Globus pallidus (tissue), 1 donor: Measurements from ENCODE around the gene KLC1.

Source experiments
- DNase-seq: peaks from one replicate; pipeline ENCODE4 v3.0.0-alpha.2; 2015; ENCODE audit warnings: low spot score

Gene KLC1

DNA sequence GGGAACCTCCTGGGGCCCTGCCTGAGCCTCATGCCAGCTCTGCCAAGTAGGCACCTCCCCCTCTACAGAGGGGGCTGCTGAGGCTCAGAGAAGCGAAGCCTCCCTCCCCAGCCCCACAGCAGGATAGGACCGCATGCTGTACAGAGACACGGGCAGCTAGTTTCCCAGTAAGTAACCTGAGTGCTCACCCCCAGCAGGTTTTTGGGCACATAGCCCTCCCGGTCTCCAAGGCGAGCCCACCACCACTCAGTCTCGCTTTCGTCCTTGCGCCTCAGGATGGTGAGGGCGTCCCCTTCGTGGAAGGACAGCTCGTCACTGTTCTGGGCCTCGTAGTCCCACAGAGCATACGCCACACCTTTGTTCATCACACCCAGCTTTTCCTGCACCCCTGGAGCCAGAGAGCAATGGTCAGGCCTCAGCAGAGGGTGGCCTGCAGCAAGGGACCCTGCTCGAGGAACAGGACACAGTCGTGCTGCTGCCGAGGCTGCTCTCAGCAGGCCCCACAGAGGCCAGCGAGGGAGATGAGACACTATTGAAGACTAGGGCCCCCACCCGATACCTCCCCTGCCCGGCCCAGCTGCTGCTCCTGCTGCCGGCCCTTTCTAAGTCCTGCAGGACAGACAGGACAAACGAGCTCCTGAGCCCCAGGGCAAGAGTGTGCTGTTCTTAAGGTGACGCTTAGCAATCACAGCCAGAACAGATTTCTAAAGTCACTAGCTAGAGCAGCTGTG, 107.0 kb downstream of the KLC1 start:
- DNase-seq = no peak

- no peak for DNase-seq
Measured at GRCh38 chr14:103736546-103737431, 107.8 kb downstream of the KLC1 start.

DNA sequence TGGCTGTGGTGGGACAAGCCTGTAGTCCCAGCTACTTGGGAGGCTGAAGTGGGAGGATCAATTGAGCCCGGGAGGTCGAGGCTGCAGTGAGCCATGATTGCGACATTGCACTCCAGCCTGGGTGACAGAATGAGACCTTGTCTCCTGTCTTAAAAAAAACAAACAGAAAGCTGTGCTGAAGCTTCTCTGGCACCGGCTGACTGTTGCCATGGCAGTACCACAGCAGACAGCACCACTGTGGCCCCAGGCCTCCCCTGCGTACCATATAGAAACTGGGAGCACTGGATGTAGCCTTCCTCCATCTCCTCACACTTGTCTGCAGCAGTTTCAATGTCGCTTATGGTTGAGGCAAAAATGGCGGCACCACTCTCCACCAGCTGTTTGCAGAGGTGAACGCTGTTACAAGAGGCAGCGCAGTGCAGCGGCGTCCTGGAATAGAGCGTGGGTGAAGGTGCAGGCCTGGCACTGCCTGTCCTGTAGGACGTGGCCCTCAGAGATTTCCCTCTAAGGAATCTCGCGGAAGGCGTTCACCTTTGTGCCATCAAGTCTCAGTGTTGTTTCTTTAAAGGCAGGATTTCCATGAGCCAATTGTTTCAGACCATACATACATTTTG, 108.5 kb downstream of the KLC1 start:
- no peak for DNase-seq

GRCh38 chr14:103738166-103738565, 109.2 kb downstream of the KLC1 start:
- DNase-seq = no peak

- no peak for DNase-seq
Measured at GRCh38 chr14:103738701-103739451, 109.9 kb downstream of the KLC1 start.

DNA sequence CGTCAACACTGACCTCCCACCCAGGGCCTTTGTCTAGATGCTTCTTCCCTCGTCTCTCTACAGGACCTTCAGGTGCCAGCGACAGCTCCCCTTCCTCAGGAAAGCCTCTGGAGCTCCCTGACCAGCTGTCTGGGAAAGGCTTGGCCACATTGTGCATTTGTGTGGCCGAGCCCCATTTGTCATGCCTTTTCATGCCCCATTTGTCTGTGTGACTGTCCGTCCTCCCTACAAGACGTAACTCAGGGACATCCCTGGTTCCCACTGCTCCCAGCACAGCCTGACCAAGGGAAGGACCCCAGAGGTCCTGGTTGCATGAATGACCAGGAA, 110.4 kb downstream of the KLC1 start:
- no peak for DNase-seq

DNA sequence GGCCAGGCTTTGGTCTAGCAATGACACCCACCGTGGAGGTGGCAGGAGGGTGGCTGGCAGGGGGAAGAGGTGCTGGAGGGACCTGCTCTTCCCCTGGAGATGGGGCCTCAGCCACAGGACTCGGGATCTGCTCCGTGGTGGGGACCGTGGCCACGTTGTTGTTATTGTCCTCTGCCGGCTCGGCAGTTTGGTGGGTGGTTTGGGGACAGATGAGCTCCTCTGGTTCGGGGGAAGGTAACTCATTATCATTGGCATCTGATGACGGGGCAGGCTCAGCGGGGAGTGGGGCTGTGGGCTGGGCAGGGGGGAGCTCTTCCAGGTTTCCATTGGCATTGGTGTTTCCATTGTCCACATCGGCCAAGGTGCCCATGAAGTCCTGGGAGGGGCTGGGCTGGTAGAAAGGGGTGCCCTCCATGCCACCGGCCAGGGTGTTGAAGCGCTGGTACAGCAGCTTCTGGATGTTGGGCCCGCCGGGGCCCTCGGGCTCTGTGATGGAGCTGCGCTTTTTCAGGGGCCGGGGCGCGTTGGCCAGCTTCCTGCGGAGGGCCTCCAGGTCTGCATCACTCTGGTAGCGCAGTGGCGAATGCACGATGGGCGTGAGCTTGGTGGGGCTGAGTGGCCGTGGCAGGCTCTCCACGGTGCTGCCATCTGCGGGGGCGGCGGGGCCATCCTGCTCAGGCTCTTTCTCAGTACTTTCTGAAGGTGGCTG, 110.9 kb downstream of the KLC1 start:
- no peak for DNase-seq

DNA sequence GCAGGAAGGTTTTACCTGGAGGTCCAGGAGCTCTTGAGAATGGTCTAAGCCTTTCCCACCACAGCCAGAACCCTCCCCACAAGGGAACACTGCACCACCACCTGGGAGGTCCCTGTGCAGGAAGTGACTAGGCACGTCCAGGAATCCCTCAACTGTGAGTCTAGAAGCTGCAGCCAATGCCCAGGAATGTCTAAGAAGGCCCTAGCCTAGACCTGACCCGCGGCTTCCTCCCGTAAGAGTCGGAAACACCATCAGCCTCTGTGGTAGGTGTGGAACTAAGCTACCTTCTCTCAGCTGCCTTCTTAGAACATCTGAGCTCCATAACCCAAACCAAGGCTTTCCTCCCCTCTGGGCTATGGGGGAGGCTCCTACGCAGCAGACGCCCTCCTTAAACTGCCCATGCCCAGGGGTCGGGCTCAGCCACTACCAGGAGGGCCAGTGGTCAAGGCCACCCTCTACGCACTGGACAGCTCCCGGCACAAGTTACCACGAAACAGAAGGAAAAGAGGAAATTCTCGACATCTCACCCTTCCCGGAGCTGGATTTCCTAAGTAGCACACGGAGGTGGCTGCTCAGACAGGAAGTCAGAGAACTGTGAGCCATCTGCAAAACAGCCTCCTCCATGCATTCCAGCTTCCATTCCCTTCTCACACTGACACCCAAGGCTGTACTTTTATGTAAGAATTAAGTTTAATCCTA, 112.1 kb downstream of the KLC1 start:
- DNase-seq = no peak

GRCh38 chr14:103741876-103742275, 112.9 kb downstream of the KLC1 start:
- no peak for DNase-seq

- no peak for DNase-seq
Measured at GRCh38 chr14:103742499-103743255, 113.7 kb downstream of the KLC1 start.

DNA sequence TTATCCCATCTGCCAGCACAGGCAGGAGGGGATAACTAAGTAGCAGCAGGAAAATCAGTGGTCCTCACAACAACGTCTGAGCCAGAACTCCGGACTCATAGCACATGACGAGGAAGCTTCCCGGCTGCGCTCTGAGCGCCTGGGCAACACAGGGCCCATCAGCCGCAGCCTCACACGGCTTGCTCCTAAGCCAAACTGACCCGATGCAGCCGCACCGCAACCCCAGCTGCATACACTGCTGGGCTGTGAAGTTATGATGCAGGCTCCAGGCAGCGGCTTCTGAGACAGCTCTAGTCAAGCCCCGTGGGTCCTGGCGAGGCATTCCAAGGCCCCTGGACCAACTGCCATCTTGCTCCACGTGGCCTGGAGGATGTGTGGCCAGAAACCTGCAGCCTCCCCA, 114.7 kb downstream of the KLC1 start:
- no peak for DNase-seq

GRCh38 chr14:103744621-103745395, 115.8 kb downstream of the KLC1 start:
- DNase-seq = no peak

DNA sequence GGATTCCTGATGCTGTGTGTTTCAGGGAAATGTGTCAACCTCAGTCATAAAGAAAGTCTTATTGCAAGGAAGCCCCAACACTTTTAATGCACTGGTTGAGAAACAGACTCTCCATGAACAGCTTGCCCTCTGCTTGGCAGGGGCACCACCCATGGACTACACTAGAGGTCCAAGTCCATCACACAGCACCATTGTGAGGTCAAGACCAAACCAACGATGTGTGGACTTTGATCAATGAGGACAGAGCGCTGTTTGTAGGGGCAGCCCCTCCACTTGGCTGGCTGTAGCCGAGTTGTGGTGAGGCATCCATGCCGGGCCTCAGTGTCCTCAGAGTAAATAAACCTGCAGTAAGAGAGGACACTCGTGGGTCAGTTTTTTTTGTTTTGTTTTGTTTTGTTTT, 116.4 kb downstream of the KLC1 start:
- DNase-seq = no peak

GRCh38 chr14:103746701-103747100, 117.7 kb downstream of the KLC1 start:
- no peak for DNase-seq

- no peak for DNase-seq
Measured at GRCh38 chr14:103748534-103748857, 119.5 kb downstream of the KLC1 start.

GRCh38 chr14:103749452-103749851, 120.4 kb downstream of the KLC1 start:
- no peak for DNase-seq

- DNase-seq = no peak
Measured at GRCh38 chr14:103749860-103750259, 120.8 kb downstream of the KLC1 start.
